ENCODE data around the gene ZNF775.

ZNF775 gene

DNA sequence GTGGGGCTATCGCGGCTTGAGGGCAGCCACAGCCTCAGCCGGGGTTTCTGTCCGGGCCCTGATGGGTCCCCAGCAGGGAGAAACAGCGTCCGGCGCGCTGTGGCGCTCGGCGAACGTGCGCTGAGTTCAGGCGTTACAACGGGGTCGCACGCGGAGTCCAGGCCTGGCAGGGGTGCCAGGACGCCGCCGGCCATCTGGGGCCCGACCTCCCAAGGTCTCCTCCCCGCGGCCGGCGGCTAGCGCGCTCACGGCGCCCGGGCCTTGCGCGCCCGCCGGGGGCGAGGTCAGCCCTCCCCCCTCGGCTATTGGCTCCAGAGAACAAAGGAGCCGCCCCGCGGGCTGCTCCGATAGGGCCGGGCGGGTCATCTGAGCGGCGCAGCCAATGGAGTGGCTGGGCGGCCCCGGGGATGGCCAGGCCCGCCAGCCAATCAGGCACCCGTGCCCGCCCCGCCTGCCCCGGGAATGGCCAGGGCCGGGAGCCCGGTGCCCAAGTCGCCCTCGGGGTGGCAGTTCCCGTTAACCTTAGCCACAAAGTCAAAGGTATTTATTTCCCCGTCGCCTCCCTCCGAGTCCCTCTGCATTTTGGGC is at the start of gene ZNF775:
TSS of gene ZNF775 (plus strand) at position 478 of the 588 bp plus-strand sequence. CDS start 9,141 bp downstream, outside the sequence.
- no peak for TF ChIP-seq Cebpa-rat (IDR thresholded peaks at IDR 0.05)
- H3K27ac ChIP-seq: peak within 1 kb of the TSS; percentile 93

DNA sequence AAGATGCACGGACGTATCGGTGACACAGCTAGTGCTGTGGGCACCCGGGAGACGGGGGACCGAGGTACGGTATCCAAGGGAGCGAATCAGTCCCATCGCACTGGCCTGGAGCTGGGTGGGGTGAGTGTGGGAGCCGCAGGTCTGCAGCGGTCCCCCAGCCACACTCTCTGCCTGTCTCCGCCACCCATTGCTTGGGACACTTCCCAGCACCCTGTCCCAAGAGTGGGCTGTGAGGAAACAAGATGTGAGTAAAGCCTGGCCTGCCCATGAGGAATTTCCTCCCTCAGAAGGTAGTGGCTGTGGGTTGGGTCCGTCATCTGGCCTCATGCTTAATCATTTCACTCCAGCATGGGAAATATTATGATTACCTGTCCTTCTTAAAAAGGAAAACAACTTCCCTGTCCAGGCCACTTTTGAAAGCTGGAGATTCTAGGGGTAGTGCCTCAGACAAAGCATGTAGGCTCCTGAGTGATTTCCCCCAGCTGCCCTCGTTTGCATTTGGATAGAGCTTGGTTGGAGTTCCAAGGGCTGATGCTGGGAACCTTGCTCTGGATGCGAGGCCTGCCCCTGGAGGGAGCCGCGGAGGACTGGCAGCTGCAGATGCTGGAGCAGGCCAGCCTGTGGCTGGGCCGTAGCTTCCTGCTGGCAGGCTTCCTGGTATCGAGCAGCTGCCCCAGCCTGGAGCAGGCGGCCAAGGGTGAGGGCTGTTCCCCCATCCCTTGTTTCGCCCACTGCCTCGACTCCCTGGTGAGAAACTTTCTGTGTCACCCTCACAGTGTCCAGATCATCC is 49.6 kb upstream of the ZNF775 start:
- Histone ChIP-seq H3K9ac (no peak overlapping the region), H3K4me3 (no peak overlapping the region), H3K36me3 (no peaks in the 10 kb centered on the region), H3K9me3 (no peaks in the 10 kb centered on the region), H3K4me1 (no peaks in the 10 kb centered on the region), H3K27ac (no peak overlapping the region), H4K20me1 (no peaks in the 10 kb centered on the region), H3K27me3 (peaks cover 9% of the 10 kb centered on the region), H3K4me2 (no peak overlapping the region)
- no peak for TF ChIP-seq Cebpa-rat (IDR thresholded peaks at IDR 0.05)

More for the DNA sequence above, at the start of gene ZNF775:
- H3K27me3 ChIP-seq: no peaks in the 10 kb centered on the region
- no peaks in the 10 kb centered on the region for H3K9me3 ChIP-seq
- peak within 1 kb of the TSS; percentile 93 for H3K9ac ChIP-seq
- H3K4me2 ChIP-seq: peak within 1 kb of the TSS; percentile 92
- H3K4me1 ChIP-seq: peaks cover 77% of the 10 kb centered on the region
- peak within 1 kb of the TSS; percentile 76 for H3K4me3 ChIP-seq
- peaks cover 60% of the 10 kb centered on the region for H4K20me1 ChIP-seq
- peaks cover 31% of the 10 kb centered on the region for H3K36me3 ChIP-seq

DNA sequence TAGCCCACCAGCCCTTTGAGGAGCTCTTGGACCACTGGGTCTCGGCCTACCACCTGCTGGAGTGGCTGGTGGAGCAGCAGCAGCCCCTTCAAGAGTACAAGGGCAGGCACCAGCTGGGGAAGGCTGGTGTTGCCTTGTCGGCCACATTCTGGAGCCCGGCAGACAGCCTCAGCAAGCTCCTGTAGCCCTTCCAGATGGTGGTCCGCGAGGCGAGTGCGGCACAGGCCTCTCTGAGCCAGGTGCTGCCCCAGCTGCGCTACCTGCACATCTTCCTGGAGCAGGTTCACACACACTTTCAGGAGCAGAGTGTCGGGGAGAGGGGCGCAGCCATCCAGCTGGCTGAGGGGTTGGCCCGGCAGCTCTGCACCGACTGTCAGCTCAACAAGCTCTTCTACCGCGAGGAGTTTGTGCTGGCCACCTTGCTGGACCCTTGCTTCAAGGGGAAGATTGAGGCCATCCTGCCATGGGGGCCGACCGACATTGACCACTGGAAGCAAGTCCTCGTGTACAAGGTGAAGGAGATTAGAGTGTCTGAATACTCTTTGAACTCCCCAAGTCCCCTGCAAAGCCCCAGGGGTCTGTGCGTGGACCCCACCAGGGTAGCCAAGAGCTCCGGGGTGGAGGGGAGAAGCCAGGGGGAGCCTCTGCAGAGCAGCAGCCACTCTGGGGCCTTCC is 48.8 kb upstream of the ZNF775 start:
- no peak overlapping the region for H3K9ac ChIP-seq
- H3K36me3 ChIP-seq: no peaks in the 10 kb centered on the region
- no peak overlapping the region for H3K4me3 ChIP-seq
- H3K4me2 ChIP-seq: no peak overlapping the region
- H3K27me3 ChIP-seq: peaks cover under 1% of the 10 kb centered on the region; the same call in 1 of the 2 replicates
- no peaks in the 10 kb centered on the region for H3K9me3 ChIP-seq
- TF ChIP-seq Cebpa-rat (IDR thresholded peaks at IDR 0.05): no peak
- no peak overlapping the region for H3K27ac ChIP-seq
- no peaks in the 10 kb centered on the region for H3K4me1 ChIP-seq
- H4K20me1 ChIP-seq: no peaks in the 10 kb centered on the region

DNA sequence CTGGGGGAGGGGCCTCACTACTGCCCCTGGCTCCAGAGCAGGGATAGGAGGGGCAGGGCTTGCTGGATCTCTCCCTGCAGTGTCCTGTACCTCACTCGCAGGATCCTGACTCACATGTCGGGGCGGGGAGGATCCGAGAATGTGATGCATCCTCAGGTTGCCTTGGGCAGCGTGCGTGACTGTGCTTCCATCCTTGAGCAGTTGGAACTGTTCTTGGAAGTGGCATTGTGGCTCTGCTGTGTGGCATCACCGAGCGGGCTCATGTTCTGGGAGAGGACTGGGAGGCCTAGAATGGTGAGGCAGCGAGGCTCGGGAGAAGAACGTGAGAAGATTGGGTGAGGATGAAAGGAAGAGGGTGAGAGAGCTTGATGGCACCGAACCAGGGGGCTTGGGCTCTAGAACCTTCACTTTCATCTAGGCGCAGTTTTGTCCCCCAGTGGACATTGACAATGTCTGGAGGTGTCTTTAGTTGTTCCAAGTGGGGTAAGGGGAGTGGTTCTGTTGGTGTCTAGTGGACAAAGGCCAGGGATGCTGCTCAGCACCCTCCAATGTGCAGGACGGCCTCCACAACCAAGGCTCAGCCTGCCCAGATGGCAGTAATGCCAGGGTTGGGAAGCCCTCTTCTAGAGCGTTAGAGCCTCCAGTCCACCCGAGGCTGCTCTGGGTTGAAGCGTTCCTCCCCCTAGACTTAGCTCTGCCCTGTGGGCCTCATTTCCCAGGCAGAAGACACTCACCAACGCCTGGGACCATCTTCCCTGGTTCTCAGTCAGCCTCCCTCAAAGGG is 46.1 kb upstream of the ZNF775 start:
- no peaks in the 10 kb centered on the region for H4K20me1 ChIP-seq
- no peak overlapping the region for H3K9ac ChIP-seq
- TF ChIP-seq Cebpa-rat (IDR thresholded peaks at IDR 0.05): no peak
- H3K36me3 ChIP-seq: no peaks in the 10 kb centered on the region
- H3K9me3 ChIP-seq: no peaks in the 10 kb centered on the region
- H3K4me3 ChIP-seq: no peak overlapping the region
- no peak overlapping the region for H3K27ac ChIP-seq
- no peaks in the 10 kb centered on the region for H3K4me1 ChIP-seq
- no peaks in the 10 kb centered on the region for H3K27me3 ChIP-seq
- H3K4me2 ChIP-seq: no peak overlapping the region

DNA sequence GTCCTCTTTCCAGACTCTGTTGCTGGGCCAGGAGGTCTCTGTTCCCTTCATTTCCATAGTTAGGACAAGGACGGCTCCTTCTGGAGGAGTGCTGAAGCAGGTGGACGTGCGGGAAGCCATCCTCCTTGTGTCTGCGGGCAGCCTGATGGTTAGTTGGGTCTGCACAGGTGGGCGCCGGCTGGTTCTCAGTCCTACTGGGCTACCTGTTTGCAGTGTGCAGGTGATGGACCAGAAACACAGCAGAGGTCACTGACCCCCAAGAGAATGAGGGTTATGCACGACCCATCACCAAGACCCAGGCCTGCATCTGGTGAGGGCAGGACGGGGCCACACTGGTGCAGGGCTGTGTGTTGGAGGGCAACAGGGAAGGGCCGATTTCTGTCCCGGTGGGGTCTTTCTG is 45.5 kb upstream of the ZNF775 start:
- H3K4me1 ChIP-seq: no peaks in the 10 kb centered on the region
- no peak overlapping the region for H3K27ac ChIP-seq
- H3K4me3 ChIP-seq: no peak overlapping the region
- H3K36me3 ChIP-seq: no peaks in the 10 kb centered on the region
- no peaks in the 10 kb centered on the region for H4K20me1 ChIP-seq
- H3K4me2 ChIP-seq: no peak overlapping the region
- H3K27me3 ChIP-seq: no peaks in the 10 kb centered on the region
- H3K9ac ChIP-seq: no peak overlapping the region
- no peaks in the 10 kb centered on the region for H3K9me3 ChIP-seq
- no peak for TF ChIP-seq Cebpa-rat (IDR thresholded peaks at IDR 0.05)

DNA sequence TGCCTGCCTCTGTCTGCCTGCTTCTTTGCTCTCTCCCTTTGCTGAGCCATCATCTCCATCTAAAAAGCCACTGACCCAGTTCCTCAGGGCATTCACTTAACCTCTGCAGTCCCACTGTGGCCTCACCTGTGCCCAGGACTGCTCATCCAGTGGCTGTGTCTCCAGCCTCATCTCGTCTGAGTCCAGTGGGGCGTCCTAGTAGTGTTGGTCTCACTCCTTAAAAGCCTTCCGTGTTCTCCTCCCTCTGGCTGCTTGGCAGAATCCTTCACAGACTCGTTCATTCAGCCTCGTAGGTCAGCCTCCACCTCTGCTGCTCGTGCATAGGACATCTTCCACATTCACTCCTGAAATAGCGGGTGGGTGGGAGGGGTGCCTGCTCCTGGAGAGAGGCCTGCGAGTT is 45.0 kb upstream of the ZNF775 start:
- no peak for TF ChIP-seq Cebpa-rat (IDR thresholded peaks at IDR 0.05)
- H4K20me1 ChIP-seq: no peaks in the 10 kb centered on the region
- no peak overlapping the region for H3K4me2 ChIP-seq

DNA sequence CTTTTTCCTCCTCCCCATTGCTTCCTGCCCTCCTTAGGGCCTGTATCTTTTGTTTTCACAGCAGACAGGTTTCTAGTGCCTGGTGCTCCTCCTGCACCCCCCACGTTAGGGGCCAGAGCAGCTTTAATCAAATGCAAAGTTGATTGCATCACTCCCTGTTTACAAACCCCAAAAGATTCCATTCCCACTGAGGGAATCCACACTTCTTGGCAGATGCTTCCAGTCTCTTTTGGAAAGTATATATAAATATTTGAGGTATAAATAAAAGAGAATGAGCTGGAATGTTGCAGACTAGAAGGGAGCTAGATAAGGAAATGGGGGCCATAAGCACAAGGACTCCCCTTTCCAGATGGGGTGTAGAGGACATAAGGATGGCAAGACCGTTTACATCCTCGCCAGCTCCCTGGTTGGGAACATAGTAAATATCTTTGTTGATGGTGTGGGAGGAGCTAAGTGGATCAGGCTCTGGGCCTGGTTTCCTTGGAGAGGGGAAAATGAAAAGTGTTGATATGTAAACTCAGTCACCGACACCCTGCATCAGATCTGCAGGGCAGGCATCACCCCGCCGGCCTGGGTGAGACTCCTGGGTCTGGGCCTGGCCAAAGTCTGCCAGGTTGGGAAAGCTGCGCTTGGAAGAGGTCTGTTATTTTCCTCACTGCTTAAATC is 43.9 kb upstream of the ZNF775 start:
- no peak for TF ChIP-seq Cebpa-rat (IDR thresholded peaks at IDR 0.05)
- Histone ChIP-seq H3K4me1 (no peaks in the 10 kb centered on the region), H4K20me1 (no peaks in the 10 kb centered on the region), H3K4me3 (no peak overlapping the region), H3K9ac (no peak overlapping the region), H3K36me3 (no peaks in the 10 kb centered on the region), H3K9me3 (no peaks in the 10 kb centered on the region), H3K27ac (no peak overlapping the region), H3K4me2 (no peak overlapping the region), H3K27me3 (peaks cover 16% of the 10 kb centered on the region)

More for the DNA sequence above, 45.0 kb upstream of the ZNF775 start:
- H3K9ac ChIP-seq: no peak overlapping the region
- H3K4me1 ChIP-seq: no peaks in the 10 kb centered on the region
- H3K4me3 ChIP-seq: no peak overlapping the region
- H3K27ac ChIP-seq: no peak overlapping the region
- 0 out of 2 replicates have a peak, but pooled peaks cover 4% of the 10 kb centered on the region for H3K27me3 ChIP-seq
- H3K36me3 ChIP-seq: no peaks in the 10 kb centered on the region
- no peaks in the 10 kb centered on the region for H3K9me3 ChIP-seq

DNA sequence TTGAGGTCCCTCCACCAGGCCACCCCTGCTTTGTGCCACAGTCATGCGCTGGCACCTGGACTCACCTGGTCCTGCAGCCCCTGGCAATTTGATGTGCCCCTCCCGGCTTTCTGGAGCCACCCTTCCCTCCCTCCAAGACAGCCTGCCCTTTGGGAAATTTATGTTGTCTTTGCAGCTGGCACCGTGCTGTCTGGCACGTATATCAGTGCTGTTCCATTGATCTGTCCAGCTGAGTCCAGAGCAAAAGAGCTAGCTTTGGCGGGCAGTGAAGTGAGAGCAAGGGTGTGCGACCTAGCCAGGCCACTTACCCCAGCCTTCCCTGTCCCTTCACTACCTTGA is 43.4 kb upstream of the ZNF775 start:
- no peak overlapping the region for H3K4me3 ChIP-seq
- H3K9ac ChIP-seq: no peak overlapping the region
- H3K27me3 ChIP-seq: peaks cover 19% of the 10 kb centered on the region
- no peaks in the 10 kb centered on the region for H4K20me1 ChIP-seq
- no peak overlapping the region for H3K27ac ChIP-seq
- no peaks in the 10 kb centered on the region for H3K4me1 ChIP-seq
- H3K9me3 ChIP-seq: 0 out of 2 replicates have a peak, but pooled peaks cover under 1% of the 10 kb centered on the region
- H3K36me3 ChIP-seq: no peaks in the 10 kb centered on the region
- no peak overlapping the region for H3K4me2 ChIP-seq
- no peak for TF ChIP-seq Cebpa-rat (IDR thresholded peaks at IDR 0.05)

DNA sequence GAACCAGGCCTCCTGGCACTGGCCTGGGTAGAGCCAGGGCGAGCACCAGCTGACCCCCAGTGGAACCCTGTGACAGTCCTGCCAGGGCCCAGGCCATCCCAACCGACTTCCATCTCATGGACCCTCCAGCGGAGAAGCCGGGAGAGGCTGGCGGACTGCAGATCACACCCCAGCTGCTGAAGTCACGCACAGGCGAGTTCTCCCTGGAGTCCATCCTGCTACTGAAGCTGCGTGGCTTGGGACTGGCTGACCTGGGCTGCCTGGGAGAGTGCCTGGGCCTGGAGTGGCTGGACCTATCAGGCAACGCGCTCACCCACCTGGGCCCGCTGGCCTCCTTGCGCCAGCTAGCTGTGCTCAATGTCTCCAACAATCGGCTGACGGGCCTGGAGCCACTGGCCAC is 42.4 kb upstream of the ZNF775 start:
- no peak overlapping the region for H3K9ac ChIP-seq
- H3K36me3 ChIP-seq: no peaks in the 10 kb centered on the region
- no peak overlapping the region for H3K27ac ChIP-seq
- H3K27me3 ChIP-seq: peaks cover 27% of the 10 kb centered on the region
- no peaks in the 10 kb centered on the region for H3K4me1 ChIP-seq
- no peak overlapping the region for H3K4me3 ChIP-seq
- H3K4me2 ChIP-seq: no peak overlapping the region
- peaks cover 7% of the 10 kb centered on the region for H3K9me3 ChIP-seq
- no peaks in the 10 kb centered on the region for H4K20me1 ChIP-seq
- TF ChIP-seq Cebpa-rat (IDR thresholded peaks at IDR 0.05): no peak
